GM18505 (cell line): ENCODE results near the gene CCDC148.
"Not testable (repeated sequence)": the region's sequence is repeated elsewhere in the genome, so short reads cannot be mapped to it uniquely, and the experiment has no call there.

Source experiments
- ATAC-seq: cut with Tn5 transposase; IDR thresholded peaks from one replicate; pipeline ENCODE4 v1.9.1; 2021; ENCODE audit not compliant: unreplicated experiment
- POLR2A ChIP-seq: IDR thresholded peaks from 4 replicates; pipeline ENCODE4 v1.6.1; 2011; ENCODE audit warnings: borderline replicate concordance; ENCODE audit not compliant: insufficient read depth, insufficient read length; ENCODE audit errors: extremely low read depth

CCDC148 gene

DNA sequence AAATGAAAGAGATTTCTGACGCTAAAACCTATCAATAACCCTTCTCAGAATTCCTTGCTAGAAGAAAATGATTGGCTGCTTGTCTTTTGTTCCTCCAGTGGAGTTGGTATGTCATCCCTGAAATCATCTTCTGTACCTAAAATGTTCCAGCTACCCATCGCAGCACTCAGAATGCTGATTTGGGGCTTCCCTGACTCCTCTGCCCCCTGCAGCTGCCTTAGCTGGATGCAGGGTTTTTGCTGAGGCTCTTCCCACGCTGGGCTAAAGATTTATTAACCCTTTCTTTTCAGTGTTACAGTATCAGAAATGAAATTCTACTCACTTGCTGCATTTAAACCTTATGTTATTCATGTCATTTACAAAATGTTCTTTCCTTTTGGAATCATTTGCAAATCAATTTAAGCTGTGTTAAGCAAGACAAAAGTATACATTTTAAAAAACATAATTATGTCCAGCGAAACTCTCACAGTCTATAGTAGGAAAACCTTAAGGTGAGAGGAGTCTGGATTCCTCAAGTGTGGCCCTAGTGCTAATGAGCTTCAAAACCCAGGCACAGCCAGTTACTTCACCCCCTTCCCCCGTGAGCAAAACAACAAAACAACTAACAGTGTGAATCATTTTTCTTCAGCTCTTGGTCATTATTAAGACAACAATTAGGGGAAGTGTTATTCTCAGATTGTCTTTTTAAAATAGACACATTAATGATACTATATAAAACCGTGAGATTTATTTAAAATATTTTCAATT lies 33.0 kb upstream of the CCDC148 start:
- no peak for ATAC-seq
- TF ChIP-seq POLR2A: no peak

DNA sequence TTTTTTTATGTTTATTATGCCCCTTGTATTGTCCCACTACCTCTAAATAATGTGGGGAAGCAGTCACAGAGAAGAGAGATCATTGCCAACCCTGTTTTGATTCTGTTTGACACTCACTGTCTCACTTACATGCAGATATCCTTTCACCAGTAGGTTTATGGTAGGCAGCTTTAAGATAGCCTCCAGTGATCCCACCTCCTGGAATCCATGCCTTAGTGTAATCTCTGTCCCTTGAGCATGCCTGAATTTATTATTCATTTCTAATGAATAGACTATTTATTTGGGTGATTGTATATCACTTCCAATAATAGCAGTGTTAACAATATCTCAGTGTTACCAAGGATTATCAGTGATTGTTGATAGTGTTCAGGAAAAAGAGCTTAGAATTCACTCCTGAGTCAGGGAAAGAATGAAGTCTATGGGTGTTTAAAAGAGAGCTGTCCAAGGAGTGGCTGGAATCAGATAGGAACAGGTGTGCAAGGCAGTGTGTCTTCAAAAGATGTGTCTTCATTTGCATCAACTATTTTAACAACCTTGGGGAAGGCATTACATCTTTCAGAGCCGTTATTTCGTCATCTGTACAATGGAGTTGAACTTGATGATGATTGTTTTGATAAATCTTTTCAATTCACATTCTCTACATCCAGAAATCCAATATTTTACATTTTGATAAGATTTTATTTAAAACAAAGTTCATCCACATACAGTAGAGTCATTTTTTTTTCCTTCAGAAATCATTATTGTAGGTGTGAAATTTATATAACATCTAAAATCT lies 32.1 kb upstream of the CCDC148 start:
- ATAC-seq: no peak
- no peak for TF ChIP-seq POLR2A

DNA sequence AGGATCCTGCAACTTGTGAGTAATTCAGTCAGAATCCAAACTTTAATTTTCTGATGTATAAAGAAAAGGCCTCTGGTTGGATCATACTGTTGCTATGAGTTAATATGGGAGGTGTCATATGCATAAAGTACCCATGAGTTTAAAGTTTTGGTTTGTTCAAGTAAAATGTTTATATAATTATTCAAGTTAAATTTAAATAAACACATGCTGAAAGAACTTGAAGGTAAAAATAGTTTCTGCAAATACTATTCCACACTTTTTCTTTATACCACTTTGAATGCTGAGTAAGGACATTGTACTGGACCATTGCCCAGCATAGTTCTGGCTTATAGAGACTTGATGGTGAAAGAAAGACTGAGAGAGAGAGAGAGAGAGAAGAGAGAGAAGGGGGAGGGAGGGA lies 30.9 kb upstream of the CCDC148 start:
- TF ChIP-seq POLR2A: no peak
- no peak for ATAC-seq

DNA sequence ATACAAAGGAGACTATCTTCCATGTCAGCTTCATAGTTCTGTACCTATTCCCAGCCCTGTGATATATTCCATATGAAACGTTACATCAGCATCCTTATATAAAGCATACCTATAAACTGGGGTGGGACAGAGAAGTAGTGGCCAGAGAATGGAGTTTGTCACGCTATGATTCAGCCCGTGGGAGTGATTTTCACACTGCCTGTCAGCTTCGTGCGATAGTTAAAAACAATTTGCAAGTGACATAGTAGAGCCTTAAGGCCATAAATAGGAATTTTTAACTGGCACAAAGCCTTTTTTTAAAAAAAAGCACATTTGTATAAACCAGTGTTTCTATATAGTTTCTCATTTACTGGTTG lies 30.4 kb upstream of the CCDC148 start:
- TF ChIP-seq POLR2A: no peak
- no peak for ATAC-seq

DNA sequence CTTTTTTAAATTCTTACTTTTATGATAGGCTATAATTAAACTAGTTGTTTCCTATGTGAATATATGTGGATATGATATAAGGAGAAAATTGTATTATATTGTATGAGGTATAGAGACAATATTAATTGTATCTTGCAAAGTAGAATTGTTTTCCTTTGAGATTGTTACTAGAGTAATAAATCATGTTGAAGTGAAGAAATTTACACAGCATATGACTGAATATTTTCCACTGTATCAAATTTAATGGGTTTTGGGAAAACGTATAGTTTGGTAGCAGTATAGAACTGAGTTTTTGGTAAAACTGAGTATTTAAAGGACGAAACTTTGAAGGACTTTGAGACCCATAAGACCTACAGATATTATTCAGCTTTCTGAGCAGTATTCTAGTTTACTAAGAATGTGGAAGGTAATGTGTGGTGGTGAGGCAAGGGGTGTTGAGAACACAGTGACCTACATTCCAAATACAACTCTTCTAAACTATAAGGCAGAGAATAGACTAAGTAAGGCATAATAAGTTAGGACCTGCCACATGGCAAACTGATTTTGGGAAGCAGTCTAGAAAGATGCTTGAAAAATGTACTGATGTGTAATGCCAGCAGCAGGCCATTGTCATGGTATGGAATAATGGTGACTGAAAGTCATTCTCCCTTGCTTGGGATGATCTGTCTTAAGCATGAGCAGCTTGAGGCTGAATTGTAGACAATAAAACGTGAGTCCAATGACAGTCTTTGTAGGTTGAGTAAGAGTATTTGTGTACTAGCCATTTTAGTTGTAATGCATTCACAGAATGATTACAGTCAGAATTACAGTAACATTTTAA lies 29.8 kb upstream of the CCDC148 start:
- no peak for ATAC-seq
- no peak for TF ChIP-seq POLR2A

DNA sequence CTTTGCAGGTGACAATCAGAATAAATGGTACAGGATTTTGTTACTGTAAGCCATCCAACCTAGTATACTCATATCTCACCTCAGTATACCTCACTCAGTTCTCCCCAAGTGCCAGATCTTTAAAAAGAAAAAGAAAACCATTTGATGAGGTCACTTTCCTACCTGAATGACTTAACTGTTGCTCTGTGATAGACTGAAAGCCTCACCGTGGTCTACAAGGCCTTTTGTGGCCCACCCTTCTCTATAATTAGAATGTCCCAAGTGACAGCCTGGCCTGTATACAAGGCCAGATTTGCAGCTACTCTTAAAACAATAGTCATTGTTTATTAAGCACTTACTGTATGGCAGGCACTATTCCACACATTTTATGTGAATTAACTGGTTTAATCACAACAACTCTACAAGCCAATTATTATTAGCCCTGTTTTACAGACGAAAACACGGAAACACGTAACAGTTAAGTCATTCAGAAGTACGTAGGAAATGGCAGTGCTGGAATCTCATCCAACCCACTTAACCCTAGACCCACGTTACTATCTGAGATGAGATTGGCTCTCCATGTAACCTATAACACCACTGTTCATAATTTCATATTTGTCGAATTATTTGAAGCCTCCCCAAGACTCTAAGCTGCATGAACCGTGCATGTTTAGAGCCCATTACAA lies 28.5 kb upstream of the CCDC148 start:
- ATAC-seq: no peak
- no peak for TF ChIP-seq POLR2A

DNA sequence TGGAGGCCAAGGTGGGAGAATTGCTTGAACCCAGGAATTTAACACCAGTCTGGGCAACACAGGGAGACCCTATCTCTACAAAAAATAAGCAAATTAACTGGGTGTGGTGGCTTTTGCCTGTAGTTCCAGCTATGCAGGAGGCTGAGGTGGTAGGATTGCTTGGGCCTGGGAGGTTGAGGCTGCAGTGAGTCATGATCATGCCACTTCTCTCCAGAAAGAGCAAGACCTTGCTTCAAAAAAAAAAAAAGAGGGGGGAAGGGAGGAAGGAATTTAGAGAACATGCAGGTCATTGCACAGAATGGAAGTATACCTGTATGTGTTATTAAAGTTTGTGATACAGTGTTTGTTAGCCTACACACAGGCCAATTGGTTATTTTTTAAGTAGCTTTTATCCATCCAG lies 26.0 kb upstream of the CCDC148 start:
- ATAC-seq: no peak
- no peak for TF ChIP-seq POLR2A

DNA sequence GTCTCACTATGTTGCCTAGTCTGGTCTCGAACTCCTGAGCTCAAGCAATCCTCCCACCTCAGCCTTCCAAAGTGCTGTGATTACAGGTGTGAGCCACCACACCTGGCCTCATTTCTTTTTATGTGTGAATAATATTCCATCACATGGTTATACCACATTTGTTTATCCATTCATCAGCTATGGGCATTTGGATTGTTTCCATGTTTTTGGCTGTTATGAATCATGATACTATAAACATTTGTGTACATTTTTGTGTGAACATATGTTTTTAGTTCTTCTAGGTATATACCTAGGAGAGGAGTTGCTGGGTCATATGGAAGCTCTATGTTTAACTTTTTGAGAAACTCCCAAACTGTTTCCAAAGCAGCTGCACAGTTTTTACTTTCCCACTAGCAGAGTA lies 24.6 kb upstream of the CCDC148 start:
- ATAC-seq: no peak

DNA sequence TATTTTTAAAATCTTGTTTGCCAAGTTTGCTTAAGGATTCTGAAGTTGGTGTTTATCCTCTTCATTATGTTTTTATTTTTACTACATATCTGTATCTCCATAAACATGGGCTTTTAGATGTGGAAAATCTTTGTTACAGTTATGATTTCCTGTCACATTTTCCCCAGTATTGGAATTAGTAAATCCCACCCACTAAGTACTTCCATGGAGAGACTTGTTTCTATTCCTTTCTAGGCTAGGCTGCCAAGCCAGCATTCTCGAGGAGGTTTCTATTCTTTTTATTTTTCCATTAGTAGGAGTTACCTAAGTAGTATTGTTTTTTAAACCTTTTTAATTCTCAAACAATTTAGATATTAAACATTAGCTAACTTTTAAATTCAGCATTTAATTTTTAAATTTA lies 22.3 kb upstream of the CCDC148 start:
- ATAC-seq: no peak
- no peak for TF ChIP-seq POLR2A

More for the DNA sequence above, 24.6 kb upstream of the CCDC148 start:
- TF ChIP-seq POLR2A: no peak

DNA sequence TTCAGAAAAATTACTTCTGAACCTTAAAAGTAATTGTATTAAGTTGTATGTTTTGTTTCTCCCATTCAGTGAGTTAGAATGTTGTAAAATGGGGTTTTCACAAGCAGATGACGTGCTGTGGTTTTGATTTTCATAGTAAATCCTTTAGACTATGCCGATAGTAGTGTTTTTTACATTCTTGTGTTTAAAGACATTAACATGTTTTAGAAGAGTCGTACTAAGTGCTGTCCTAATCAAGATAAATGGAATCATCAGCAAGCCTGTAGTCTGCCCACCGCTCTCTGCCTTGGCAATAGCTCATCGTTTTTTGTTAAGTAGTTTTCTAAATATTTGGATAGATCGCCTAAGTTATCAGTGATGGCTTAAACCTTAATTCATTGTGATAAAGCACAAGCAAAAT lies 21.7 kb upstream of the CCDC148 start:
- ATAC-seq: no peak
- no peak for TF ChIP-seq POLR2A

DNA sequence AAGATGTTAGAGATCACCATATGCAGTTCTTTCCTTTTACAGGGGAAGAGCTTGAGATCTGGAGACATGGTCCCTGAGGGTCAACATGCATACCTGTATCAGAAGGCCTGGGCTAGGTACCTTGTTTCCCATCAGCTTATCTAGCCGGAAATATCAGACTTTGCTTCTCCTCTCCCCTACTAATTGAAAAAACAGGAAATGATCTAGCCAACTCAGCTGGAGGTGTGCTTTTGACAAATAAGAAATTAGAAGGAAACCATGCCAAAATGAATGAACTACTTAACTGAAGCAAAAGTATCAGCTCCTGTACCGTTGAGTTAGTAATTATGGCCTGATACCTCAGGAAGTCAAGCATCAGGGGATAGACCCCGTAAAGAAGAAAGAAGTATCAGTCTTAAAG lies 20.6 kb upstream of the CCDC148 start:
- ATAC-seq: no peak
- TF ChIP-seq POLR2A: no peak

DNA sequence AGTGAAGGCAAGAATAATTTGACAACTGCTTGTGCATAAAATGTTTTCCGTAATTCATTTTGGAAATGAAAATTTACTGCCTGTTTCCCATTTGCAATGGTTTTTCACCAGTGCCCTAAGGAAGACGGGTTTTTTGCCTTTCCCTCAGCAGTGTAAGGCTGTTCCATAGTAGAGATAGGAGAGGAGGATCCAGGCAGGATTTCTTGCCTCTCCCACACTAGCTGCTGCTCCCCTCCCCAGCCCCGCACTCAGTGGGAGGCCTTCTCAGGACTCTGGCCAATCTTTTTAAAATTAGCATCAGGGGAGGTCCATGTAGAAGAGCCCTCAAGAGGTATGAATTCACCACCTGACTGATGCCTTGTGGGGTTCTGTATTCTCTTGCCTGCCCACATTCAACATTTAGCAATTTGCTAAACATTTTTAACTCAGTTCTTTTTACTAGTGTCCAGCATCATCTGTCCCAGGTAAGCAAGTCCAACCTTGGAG lies 18.0 kb upstream of the CCDC148 start:
- ATAC-seq: not testable (repeated sequence)
